Psoas muscle (tissue), 8 donors: ENCODE data around the gene KIF17. TPM values are rescaled to one million over a fixed set of nuclear protein-coding genes. Genes with fewer than 3 reads are reported as not detected.

Source experiments
- ATAC-seq, 4 donors: fragments of 200-7000 bp; cut with Tn5 transposase; one replicate each; pipeline ENCODE4 v1.9.1; 2020; ENCODE audit warnings: moderate library complexity in 3 of 4, mild to moderate bottlenecking in 2 of 4
- DNase-seq, 2 donors: peaks; one replicate each; pipeline ENCODE4 v3.0.0-alpha.2; 2020
- H3K27ac ChIP-seq: fragments of 200-600 bp; one replicate; pipeline ENCODE4 v1.8.0; 2022
- H3K27me3 ChIP-seq, 3 donors: fragments of 200-600 bp in 1 of 3; one replicate each; pipeline versions ENCODE4 v1.6.1 to v1.8.0; 2013 to 2022; ENCODE audit warnings: low read length in 2 of 3, mild to moderate bottlenecking in 2 of 3, moderate library complexity in 1 of 3; ENCODE audit not compliant: insufficient read depth in 3 of 3
- H3K36me3 ChIP-seq, 2 donors: fragments of 200-600 bp in 1 of 2; one replicate each; pipeline versions ENCODE4 v1.6.1 to v1.8.0; 2013 to 2022; ENCODE audit warnings: low read depth in 1 of 2, mild to moderate bottlenecking in 1 of 2, moderate library complexity in 1 of 2; ENCODE audit not compliant: insufficient read depth in 1 of 2
- H3K4me1 ChIP-seq: fragments of 200-600 bp; one replicate; pipeline ENCODE4 v1.8.0; 2022
- H3K4me3 ChIP-seq: fragments of 200-600 bp; one replicate; pipeline ENCODE4 v1.8.0; 2022; ENCODE audit warnings: mild to moderate bottlenecking
- H3K9me3 ChIP-seq: fragments of 200-600 bp; one replicate; pipeline ENCODE4 v1.8.0; 2022
- WGBS, 3 donors: extraction: QIAGEN DNeasy Blood & Tissue Kit; methylation state at CpG; one replicate each; pipeline versions ENCODE4 v1.1.6 to v1.1.7; 2013; 5-methylcytosine and 5-hydroxymethylcytosine counted together
- intact Hi-C, 2 donors: fragments of 100-400 bp; cut with DNase I; formaldehyde crosslinking; loops; one replicate each; pipeline versions ENCODE4 v1.11.0 to v1.14.2; 2022
- polyA plus RNA-seq, 3 donors: library from polyadenylated mRNA; stranded (reverse); fragments of 200-250 nt; gene quantifications; one replicate each; pipeline ENCODE4 v1.2.3, GENCODE V29; 2013
- total RNA-seq, 4 donors: library from RNA; stranded (reverse); fragmentation: NEBNext Ultra II Directional in 2 of 4; extraction: Animal tissue kit (Norgen Biotek cat#: 25700) in 2 of 4; gene quantifications; one replicate each; pipeline versions ENCODE4 v1.2.1 to v1.2.4, GENCODE V29; 2021 to 2023
- TF ChIP-seq, protein P1 (sequence below): fragments of 200-600 bp; IDR thresholded peaks from one replicate; pipeline ENCODE4 v1.8.0; 2022; ENCODE audit warnings: antibody characterized with exemption
- donor health status: healthy with polysubstance abuse.
- donor health status: DM: no; HTN: no; CAD: no; lungs with moderate emphysema.
- donor health status: Bipolar disorder and iron deficiency.
- donor health status: healthy.
- donor health status: DM: yes; HTN: yes; CAD: no.
- donor health status: DM: no; HTN: no; CAD: no.
- donor health status: DM: no; HTN: no; CAD: no.
- donor health status: DM: yes; HTN: yes; CAD: no.

Gene KIF17
- total and polyA plus RNA-seq, 7 donors: 1.1 to 3.4 (median 1.5) TPM

DNA sequence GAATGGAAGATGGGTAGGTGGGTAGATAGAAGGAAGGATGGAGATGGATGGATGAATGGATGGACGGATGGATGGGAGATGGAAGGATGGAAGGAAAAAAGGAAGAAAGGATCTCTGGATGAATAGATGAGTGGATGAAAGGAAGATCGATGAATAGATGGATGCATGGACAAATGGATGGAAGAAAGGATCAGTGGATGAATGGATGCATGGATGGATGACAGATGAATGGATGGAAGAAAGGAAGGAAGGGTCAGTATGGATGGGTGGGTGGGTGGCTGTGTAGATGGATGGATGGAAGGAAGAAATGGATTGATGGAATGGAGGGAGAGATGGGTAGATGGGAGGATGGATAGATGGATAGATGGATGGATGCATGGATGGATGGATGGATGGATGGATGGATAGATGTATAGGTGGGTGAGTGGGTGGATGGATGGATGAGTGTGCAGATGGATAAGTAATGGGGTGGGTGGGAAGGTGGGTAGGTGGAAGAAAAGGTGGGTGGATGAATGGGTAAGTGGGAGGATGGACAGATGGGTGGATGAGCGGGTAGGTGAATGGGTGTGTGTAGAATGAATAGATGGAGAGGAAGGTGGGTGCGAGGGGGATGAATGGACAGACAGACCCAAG is 14.6 kb downstream of the KIF17 start:
- H3K4me1 ChIP-seq: peaks cover 10% of the 10 kb centered on the region
- no peaks in the 10 kb centered on the region for H3K27me3 ChIP-seq
- H3K27ac ChIP-seq: no peak overlapping the region
- intact Hi-C loops: no loop called here
- TF ChIP-seq, protein P1, sequence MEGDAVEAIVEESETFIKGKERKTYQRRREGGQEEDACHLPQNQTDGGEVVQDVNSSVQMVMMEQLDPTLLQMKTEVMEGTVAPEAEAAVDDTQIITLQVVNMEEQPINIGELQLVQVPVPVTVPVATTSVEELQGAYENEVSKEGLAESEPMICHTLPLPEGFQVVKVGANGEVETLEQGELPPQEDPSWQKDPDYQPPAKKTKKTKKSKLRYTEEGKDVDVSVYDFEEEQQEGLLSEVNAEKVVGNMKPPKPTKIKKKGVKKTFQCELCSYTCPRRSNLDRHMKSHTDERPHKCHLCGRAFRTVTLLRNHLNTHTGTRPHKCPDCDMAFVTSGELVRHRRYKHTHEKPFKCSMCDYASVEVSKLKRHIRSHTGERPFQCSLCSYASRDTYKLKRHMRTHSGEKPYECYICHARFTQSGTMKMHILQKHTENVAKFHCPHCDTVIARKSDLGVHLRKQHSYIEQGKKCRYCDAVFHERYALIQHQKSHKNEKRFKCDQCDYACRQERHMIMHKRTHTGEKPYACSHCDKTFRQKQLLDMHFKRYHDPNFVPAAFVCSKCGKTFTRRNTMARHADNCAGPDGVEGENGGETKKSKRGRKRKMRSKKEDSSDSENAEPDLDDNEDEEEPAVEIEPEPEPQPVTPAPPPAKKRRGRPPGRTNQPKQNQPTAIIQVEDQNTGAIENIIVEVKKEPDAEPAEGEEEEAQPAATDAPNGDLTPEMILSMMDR: no peak
- 87 to 96% (median 95%) methylated on average over 4 of the region's 4 CpGs for WGBS, 3 donors
- no peaks in the 10 kb centered on the region for H3K9me3 ChIP-seq
- no peak overlapping the region for H3K4me3 ChIP-seq
- H3K36me3 ChIP-seq: no peaks in the 10 kb centered on the region
- ATAC-seq (no peak), DNase-seq (no peak)

DNA sequence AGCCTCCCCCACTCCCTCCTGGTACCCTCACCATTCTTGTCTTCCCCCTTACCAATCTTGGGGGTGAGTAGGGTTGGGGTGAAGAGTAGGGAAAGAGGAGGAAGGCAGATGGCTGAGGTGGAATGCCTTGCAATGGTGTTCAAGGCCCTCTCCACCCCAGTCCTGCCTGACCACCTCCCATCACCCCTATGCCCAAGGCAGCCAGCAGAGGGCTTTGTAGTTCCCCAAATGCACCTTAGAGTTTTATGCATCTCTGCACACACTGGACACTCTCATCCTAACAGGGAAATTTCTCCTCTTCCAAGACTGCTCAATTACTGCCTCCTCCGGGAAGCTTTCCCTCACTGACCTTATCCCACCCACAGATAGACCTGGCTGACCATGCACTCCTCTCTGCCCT is 15.4 kb downstream of the KIF17 start:
- TF ChIP-seq, protein P1: no peak
- WGBS, 3 donors: 87 to 100% (median 93%) methylated on average over 1 of the region's 1 CpG
- H3K27ac ChIP-seq: no peak overlapping the region
- no peaks in the 10 kb centered on the region for H3K9me3 ChIP-seq
- DNase-seq (no peak), ATAC-seq (no peak)
- intact Hi-C loops: no loop called here
- peaks cover 10% of the 10 kb centered on the region for H3K4me1 ChIP-seq
- no peaks in the 10 kb centered on the region for H3K36me3 ChIP-seq
- H3K27me3 ChIP-seq: no peaks in the 10 kb centered on the region
- H3K4me3 ChIP-seq: no peak overlapping the region

DNA sequence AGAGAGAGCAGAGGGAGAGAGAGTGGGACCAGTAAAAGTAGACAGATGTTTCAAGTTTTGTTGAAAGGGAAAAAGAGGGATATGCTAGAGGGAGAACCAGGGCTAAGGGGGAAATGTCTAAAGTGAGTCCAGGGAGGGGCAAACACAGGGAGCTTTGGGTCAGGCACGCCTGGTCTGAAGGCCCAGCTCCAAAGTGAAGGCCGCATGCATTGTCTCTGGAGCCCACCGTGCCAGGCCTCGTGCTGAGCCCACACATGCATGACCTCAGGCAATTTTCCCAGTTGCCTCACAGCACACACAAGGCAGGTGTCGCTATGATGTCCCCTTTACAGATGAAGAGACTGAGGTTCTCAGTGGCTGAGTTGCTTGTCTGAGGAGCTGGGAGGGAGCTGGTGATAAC is 16.0 kb downstream of the KIF17 start:
- intact Hi-C loops: no loop called here
- 89 to 98% (median 94%) methylated on average over 5 of the region's 5 CpGs for WGBS, 3 donors
- Histone ChIP-seq H3K4me1 (peaks cover 10% of the 10 kb centered on the region), H3K27ac (no peak overlapping the region), H3K36me3 (no peaks in the 10 kb centered on the region), H3K9me3 (no peaks in the 10 kb centered on the region), H3K27me3 (no peaks in the 10 kb centered on the region), H3K4me3 (no peak overlapping the region)
- DNase-seq (no peak), ATAC-seq (no peak)
- TF ChIP-seq, protein P1: no peak

DNA sequence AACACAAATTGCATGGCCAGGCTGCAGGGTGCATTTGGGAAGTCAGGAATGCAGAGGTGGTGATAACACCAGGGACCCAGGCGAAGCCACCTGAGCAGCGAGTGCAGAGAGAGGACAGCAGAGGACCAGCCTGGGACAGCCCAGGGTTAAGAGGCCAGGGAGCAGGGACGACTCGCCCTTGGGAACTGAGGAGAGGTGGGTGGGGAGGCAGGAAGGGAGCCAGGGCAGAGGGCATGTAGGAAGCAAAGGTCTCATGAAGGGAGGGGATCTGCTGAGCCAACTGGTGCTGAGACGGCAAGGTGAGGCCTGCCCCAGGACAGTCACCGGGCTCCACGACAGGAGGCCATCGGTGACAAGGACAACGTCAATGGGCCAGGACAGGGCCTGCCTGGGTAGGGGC is 16.4 kb downstream of the KIF17 start:
- no peaks in the 10 kb centered on the region for H3K36me3 ChIP-seq
- H3K4me1 ChIP-seq: peaks cover 10% of the 10 kb centered on the region
- ATAC-seq: no peak
- no peaks in the 10 kb centered on the region for H3K27me3 ChIP-seq
- DNase-seq: no peak
- H3K27ac ChIP-seq: no peak overlapping the region
- no peaks in the 10 kb centered on the region for H3K9me3 ChIP-seq
- intact Hi-C loops: no loop called here
- H3K4me3 ChIP-seq: no peak overlapping the region
- 89 to 92% (median 90%) methylated on average over 9 of the region's 9 CpGs for WGBS, 3 donors
- TF ChIP-seq, protein P1: no peak

DNA sequence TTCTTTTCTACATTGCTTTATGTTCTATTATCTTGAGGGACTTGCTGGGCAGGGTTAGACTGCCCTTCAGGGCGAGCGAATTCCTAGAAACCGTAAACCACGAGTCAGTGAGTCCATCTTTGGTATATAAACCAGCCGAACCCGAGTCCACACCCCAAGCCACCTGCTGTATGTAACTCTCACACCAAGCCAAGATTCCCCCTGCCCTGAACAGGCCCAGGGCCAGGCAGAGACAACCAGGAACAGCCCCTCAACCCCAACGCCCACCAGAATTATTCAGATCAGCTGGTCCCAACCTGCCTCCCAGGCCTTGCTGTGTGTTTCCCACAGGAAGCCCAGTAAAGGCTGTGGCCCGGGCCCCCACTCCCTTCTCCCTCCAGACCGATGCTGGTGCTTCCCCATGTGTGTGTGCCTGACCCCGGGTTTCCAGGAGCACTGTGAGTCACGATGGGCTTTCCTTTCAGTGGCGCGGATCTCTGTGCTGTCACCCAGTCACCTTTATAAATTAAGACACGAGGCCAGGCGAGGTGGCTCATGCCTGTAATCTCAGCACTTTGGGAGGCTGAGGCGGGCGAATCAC is 17.1 kb downstream of the KIF17 start:
- Histone ChIP-seq H3K4me3 (no peak overlapping the region), H3K36me3 (no peaks in the 10 kb centered on the region), H3K27ac (no peak overlapping the region), H3K9me3 (no peaks in the 10 kb centered on the region), H3K27me3 (no peaks in the 10 kb centered on the region), H3K4me1 (peaks cover 10% of the 10 kb centered on the region)
- ATAC-seq: no peak
- 86 to 89% (median 88%) methylated on average over 17 of the region's 17 CpGs for WGBS, 3 donors
- intact Hi-C loops: no loop called here
- no peak for DNase-seq
- TF ChIP-seq, protein P1: no peak
